Panc1 (cell line): ENCODE data around the gene MAP1A. TPM values are rescaled to one million over a fixed set of nuclear protein-coding genes. Genes with fewer than 3 reads are reported as not detected.
A peak's percentile ranks its signal among the peaks of the same experiment; 100 is the strongest.

Source experiments
- ATAC-seq: fragments of 200-7000 bp; cut with Tn5 transposase; 2 replicates; pipeline ENCODE4 v1.9.1; 2020; ENCODE audit warnings: mild to moderate bottlenecking, moderate library complexity
- BruUV-seq: library from RNA; stranded (reverse); fragments of 400-500 nt; replicated peaks from 2 replicates; lab custom pipeline; 2021; lab: Mats Ljungman, UMichigan
- CTCF ChIA-PET: fragments of 300-600 bp; sonication (Branson Sonifier 250); formaldehyde crosslinking; loops from one replicate; lab custom pipeline; 2022; ENCODE audit warnings: antibody characterized with exemption; lab: Charles Lee
- POLR2A ChIA-PET: fragments of 300-600 bp; sonication (Branson Sonifier 250); formaldehyde crosslinking; loops from one replicate; lab custom pipeline; 2022; ENCODE audit warnings: antibody characterized with exemption; lab: Charles Lee
- DNase-seq: peaks from one replicate; pipeline ENCODE4 v3.0.0-alpha.2; 2010; ENCODE audit warnings: low read depth, low spot score
- H3K27ac ChIP-seq: 2 replicates; pipeline ENCODE4 v1.5.1; 2011; ENCODE audit warnings: mild to moderate bottlenecking, low read length, inconsistent platforms
- H3K27me3 ChIP-seq: fragments of 200-500 bp; sonication (Bioruptor generic); 2 replicates; pipeline ENCODE4 v1.6.0; 2014; ENCODE audit warnings: low read length, inconsistent platforms; ENCODE audit not compliant: control insufficient read depth, insufficient read depth
- H3K36me3 ChIP-seq: fragments of 200-500 bp; sonication (Bioruptor generic); 2 replicates; pipeline ENCODE4 v1.5.1; 2014; ENCODE audit warnings: inconsistent platforms, mild to moderate bottlenecking, low read length, moderate library complexity; ENCODE audit not compliant: control insufficient read depth, insufficient read depth
- H3K4me1 ChIP-seq: 2 replicates; pipeline ENCODE4 v1.5.1; 2011; ENCODE audit warnings: inconsistent platforms, mild to moderate bottlenecking, low read length, moderate library complexity; ENCODE audit not compliant: control insufficient read depth, insufficient read depth
- H3K4me3 ChIP-seq, 2 experiments: 2 replicates each; pipeline ENCODE4 v1.5.1; 2011 to 2012; ENCODE audit warnings: low read depth in 2 of 2, low read length in 2 of 2, mild to moderate bottlenecking in 2 of 2, inconsistent platforms in 1 of 2, moderate library complexity in 1 of 2
- H3K9me3 ChIP-seq: fragments of 200-500 bp; sonication (Bioruptor generic); 2 replicates; pipeline ENCODE4 v1.5.1; 2014; ENCODE audit warnings: low read depth, mild to moderate bottlenecking, inconsistent platforms, low read length, moderate library complexity; ENCODE audit not compliant: control insufficient read depth, insufficient read depth
- CTCF ChIP-seq: fragments of 450-650 bp; IDR thresholded peaks from 2 replicates; pipeline ENCODE4 v1.5.1; 2017; ENCODE audit warnings: mild to moderate bottlenecking
- POLR2AphosphoS5 ChIP-seq: IDR thresholded peaks from 2 replicates; pipeline ENCODE4 v1.6.1; 2012; ENCODE audit warnings: mild to moderate bottlenecking, low read depth, low read length, moderate library complexity
- REST ChIP-seq, 2 experiments: IDR thresholded peaks; 2 replicates each; pipeline ENCODE4 v1.6.1; 2011 to 2012; ENCODE audit warnings: low read depth in 2 of 2, control low read depth in 1 of 2, low read length in 1 of 2, mild to moderate bottlenecking in 1 of 2, moderate library complexity in 1 of 2; ENCODE audit not compliant: insufficient read depth in 1 of 2
- TCF7L2 ChIP-seq: IDR thresholded peaks from 2 replicates; pipeline ENCODE4 v1.6.1; 2011; ENCODE audit warnings: mild to moderate bottlenecking, low read depth, low read length, inconsistent platforms
- in situ Hi-C: cut with HindIII; loops from 2 replicates; pipeline ENCODE4 v1.10.0; 2016; ENCODE audit warnings: low sequenced_read_pairs, low pct_unique_long_range_greater_than_20kb
- intact Hi-C: fragments of 100-400 bp; cut with micrococcal nuclease; formaldehyde crosslinking; loops from one replicate; pipeline ENCODE4 v1.10.0; 2022; ENCODE audit not compliant: unreplicated experiment
- total RNA-seq: library from RNA; stranded (reverse); gene quantifications from one replicate; pipeline ENCODE4 v1.2.1, GENCODE V29; 2021; ENCODE audit not compliant: unreplicated experiment

Gene MAP1A
- total RNA-seq, 1 experiment from 2014 or later: 1.6 TPM

- BruUV-seq: TSS peak; percentile 93
- CTCF ChIA-PET: interaction anchor here (0.7 to 1.4 kb wide), 3 partner anchors 39 to 620 kb away, joined by 3 to 7 read pairs (median 7); no protein-coding TSS in a partner anchor
- TF ChIP-seq POLR2AphosphoS5 (peak; percentile 58; the same call in 1 of the 2 replicates), CTCF (no peak), TCF7L2 (peak; percentile 88)
- Histone ChIP-seq H3K27ac (peak overlapping the region; percentile 93), H3K4me1 (peaks cover 7% of the 10 kb centered on the region; the same call in 1 of the 2 replicates), H3K4me3 (peak overlapping the region; percentile 79 to 85), H3K36me3 (no peaks in the 10 kb centered on the region), H3K9me3 (no peaks in the 10 kb centered on the region), H3K27me3 (no peaks in the 10 kb centered on the region; the same call in 1 of the 2 replicates)
- intact Hi-C loops: no loop called here
- in situ Hi-C loops: no loop called here
- peak; percentile 99 for ATAC-seq
- peak; percentile 78 for DNase-seq
- POLR2A ChIA-PET: interaction anchor here (0.5 to 2.2 kb wide), 9 partner anchors 9 to 314 kb away, joined by 3 to 18 read pairs (median 5); partner anchors contain the start of gene TP53BP1
These were observed 7.0 kb upstream of the MAP1A start for GRCh38 chr15:43510200-43511011.

- H3K9me3 ChIP-seq: no peaks in the 10 kb centered on the region
- intact Hi-C loops: no loop called here
- H3K4me3 ChIP-seq: peak overlapping the region; percentile 79 to 85
- in situ Hi-C loops: no loop called here
- H3K36me3 ChIP-seq: no peaks in the 10 kb centered on the region
- TF ChIP-seq REST (IDR thresholded peaks at IDR 0.05; ENCODE audit: insufficient read depth in 1 of 2, low read depth in 2 of 2, low read length in 1 of 2) (no peak), TCF7L2 (peak; percentile 69), CTCF (peak; percentile 70), POLR2AphosphoS5 (no peak)
- ATAC-seq (peak; percentile 59), DNase-seq (no peak)
- no peak overlapping the region for H3K27ac ChIP-seq
- CTCF ChIA-PET: interaction anchor here (0.7 to 1.4 kb wide), 4 partner anchors 17 to 70 kb away, joined by 3 to 7 read pairs (median 4); no protein-coding TSS in a partner anchor
- peaks cover 7% of the 10 kb centered on the region; the same call in 1 of the 2 replicates for H3K4me1 ChIP-seq
- no peaks in the 10 kb centered on the region; the same call in 1 of the 2 replicates for H3K27me3 ChIP-seq
- POLR2A ChIA-PET: interaction anchor here (0.6 to 2.2 kb wide), 4 partner anchors 16 to 282 kb away, joined by 3 to 18 read pairs (median 4); partner anchors contain the start of gene TP53BP1
- no TSS peak for BruUV-seq
These were observed 6.2 kb upstream of the MAP1A start for GRCh38 chr15:43511012-43511885.
